Lower leg skin (tissue), 3 donors: Measurements from ENCODE around the gene PLB1.

ENCODE experiments used
- POLR2A ChIP-seq, 2 donors: fragments of 450-650 bp; IDR thresholded peaks; one replicate each; pipeline ENCODE4 v1.6.1; 2016 to 2017; ENCODE audit warnings: antibody characterized with exemption in 2 of 2, mild to moderate bottlenecking in 1 of 2, moderate library complexity in 1 of 2
- TF ChIP-seq, protein P1 (sequence below), 3 donors: fragments of 450-650 bp; IDR thresholded peaks; one replicate each; pipeline ENCODE4 v1.5.1; 2016; ENCODE audit warnings: antibody characterized with exemption in 3 of 3, mild to moderate bottlenecking in 3 of 3, moderate library complexity in 2 of 3

DNA sequence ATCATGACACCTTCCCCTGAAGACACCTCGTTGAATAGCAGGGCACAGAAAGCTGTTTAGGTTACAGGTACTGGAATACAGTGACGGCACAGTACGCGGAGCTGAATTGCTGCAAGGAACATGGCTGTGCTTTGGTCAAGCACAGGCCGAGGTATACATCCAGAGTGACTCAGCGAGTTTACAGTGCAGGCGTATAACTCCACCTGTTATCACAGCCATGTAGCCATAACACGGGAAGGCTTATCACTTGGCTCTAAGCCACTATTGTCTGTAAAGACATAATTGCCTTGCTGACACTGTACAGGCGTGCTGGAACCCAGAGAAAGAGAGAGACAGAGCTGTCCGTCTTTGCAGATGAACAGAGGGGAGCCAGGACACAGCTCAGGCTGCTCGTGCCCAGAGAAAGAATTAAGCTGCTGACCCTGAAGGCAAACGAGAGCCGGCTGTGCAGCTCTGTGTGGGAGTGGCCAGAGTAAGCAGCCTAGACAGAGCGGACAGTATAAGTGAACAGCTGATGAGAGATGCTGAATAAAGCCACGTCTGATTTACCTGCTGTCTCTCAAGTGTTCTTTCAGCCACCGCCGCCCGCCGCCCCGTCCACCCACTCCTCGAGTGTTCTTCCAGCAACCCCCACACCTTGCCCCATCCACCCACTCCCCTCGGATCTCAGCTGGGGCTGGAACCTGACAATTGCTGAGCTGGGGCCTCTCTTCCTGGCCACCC lies 168.4 kb downstream of the PLB1 start:
- TF ChIP-seq, protein P1, sequence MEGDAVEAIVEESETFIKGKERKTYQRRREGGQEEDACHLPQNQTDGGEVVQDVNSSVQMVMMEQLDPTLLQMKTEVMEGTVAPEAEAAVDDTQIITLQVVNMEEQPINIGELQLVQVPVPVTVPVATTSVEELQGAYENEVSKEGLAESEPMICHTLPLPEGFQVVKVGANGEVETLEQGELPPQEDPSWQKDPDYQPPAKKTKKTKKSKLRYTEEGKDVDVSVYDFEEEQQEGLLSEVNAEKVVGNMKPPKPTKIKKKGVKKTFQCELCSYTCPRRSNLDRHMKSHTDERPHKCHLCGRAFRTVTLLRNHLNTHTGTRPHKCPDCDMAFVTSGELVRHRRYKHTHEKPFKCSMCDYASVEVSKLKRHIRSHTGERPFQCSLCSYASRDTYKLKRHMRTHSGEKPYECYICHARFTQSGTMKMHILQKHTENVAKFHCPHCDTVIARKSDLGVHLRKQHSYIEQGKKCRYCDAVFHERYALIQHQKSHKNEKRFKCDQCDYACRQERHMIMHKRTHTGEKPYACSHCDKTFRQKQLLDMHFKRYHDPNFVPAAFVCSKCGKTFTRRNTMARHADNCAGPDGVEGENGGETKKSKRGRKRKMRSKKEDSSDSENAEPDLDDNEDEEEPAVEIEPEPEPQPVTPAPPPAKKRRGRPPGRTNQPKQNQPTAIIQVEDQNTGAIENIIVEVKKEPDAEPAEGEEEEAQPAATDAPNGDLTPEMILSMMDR (IDR thresholded peaks at IDR 0.05), result no peak
- no peak for TF ChIP-seq POLR2A (IDR thresholded peaks at IDR 0.05)
